Activated CD8-positive, alpha-beta T cell treated with anti-CD3 and anti-CD28 coated beads for 36 hours (primary cell): ENCODE results near the gene SULT1A2. TPM values are rescaled to one million over a fixed set of nuclear protein-coding genes. Genes with fewer than 3 reads are reported as not detected.

ENCODE experiments used
- ATAC-seq: fragments of 200-7000 bp; cut with Tn5 transposase; one replicate; pipeline ENCODE4 v1.10.0; 2021; ENCODE audit warnings: mild to moderate bottlenecking, moderate library complexity
- CTCF ChIA-PET: fragments of 350-600 bp; sonication (Branson Sonifier 250); formaldehyde crosslinking; loops from one replicate; lab custom pipeline; 2021; ENCODE audit warnings: antibody characterized with exemption; lab: Charles Lee
- POLR2A ChIA-PET: fragments of 350-600 bp; sonication (Branson Sonifier 250); formaldehyde crosslinking; loops from one replicate; lab custom pipeline; 2021; ENCODE audit warnings: antibody characterized with exemption; lab: Charles Lee
- DNase-seq: peaks from one replicate; pipeline ENCODE4 v3.0.0-alpha.2; 2020
- H3K27ac Mint-ChIP-seq: one replicate; pipeline ENCODE4 v1.8.0; 2021; ENCODE audit warnings: mild to moderate bottlenecking, mixed read lengths
- H3K27me3 Mint-ChIP-seq: one replicate; pipeline ENCODE4 v1.8.0; 2021; ENCODE audit warnings: mixed read lengths
- H3K36me3 Mint-ChIP-seq: one replicate; pipeline ENCODE4 v1.8.0; 2021; ENCODE audit warnings: low read depth, mixed read lengths
- H3K4me1 Mint-ChIP-seq: one replicate; pipeline ENCODE4 v1.8.0; 2021; ENCODE audit warnings: low read depth, mixed read lengths
- H3K4me3 Mint-ChIP-seq: one replicate; pipeline ENCODE4 v1.8.0; 2021; ENCODE audit warnings: mild to moderate bottlenecking, moderate library complexity, mixed read lengths
- H3K9me3 Mint-ChIP-seq: one replicate; pipeline ENCODE4 v1.8.0; 2021; ENCODE audit warnings: mixed read lengths
- CTCF ChIP-seq: fragments of 200-600 bp; IDR thresholded peaks from one replicate; pipeline ENCODE4 v1.8.0; 2022; ENCODE audit warnings: antibody characterized with exemption, mild to moderate bottlenecking
- intact Hi-C: fragments of 100-400 bp; cut with micrococcal nuclease; formaldehyde crosslinking; loops from one replicate; pipeline ENCODE4 v1.10.0; 2022
- total RNA-seq, 2 experiments: library from RNA; stranded (reverse); gene quantifications; one replicate each; pipeline ENCODE4 v1.2.3, GENCODE V29; 2021

SULT1A2 gene
- total RNA-seq, 2 experiments from 2014 or later, result 0.81 to 1.0 TPM

GRCh38 chr16:28587386-28587785, 9.5 kb downstream of the SULT1A2 start:
- CTCF ChIA-PET, result no interaction called here

GRCh38 chr16:28586466-28586865, 10.4 kb downstream of the SULT1A2 start:
- Mint-ChIP-seq H3K4me1 (no peaks in the 10 kb centered on the region), H3K9me3 (no peaks in the 10 kb centered on the region), H3K27me3 (no peaks in the 10 kb centered on the region), H3K27ac (no peak overlapping the region), H3K36me3 (peaks cover 20% of the 10 kb centered on the region), H3K4me3 (no peak overlapping the region)
- ATAC-seq (no peak), DNase-seq (no peak)
- no peak for TF ChIP-seq CTCF
- POLR2A ChIA-PET, result no interaction called here
- intact Hi-C loops, result loop anchor here (2.0 kb wide), 1 partner anchor 14 kb away; no protein-coding TSS in a partner anchor
- CTCF ChIA-PET, result no interaction called here

More at GRCh38 chr16:28587386-28587785, 9.5 kb downstream of the SULT1A2 start:
- Mint-ChIP-seq H3K27ac (peak overlapping the region; percentile 5), H3K36me3 (peaks cover 20% of the 10 kb centered on the region), H3K4me1 (no peaks in the 10 kb centered on the region), H3K27me3 (no peaks in the 10 kb centered on the region), H3K9me3 (no peaks in the 10 kb centered on the region), H3K4me3 (no peak overlapping the region)
- no peak for DNase-seq
- intact Hi-C loops, result loop anchor here (2.0 kb wide), 1 partner anchor 15 kb away; no protein-coding TSS in a partner anchor
- POLR2A ChIA-PET, result no interaction called here
- no peak for TF ChIP-seq CTCF
- no peak for ATAC-seq

GRCh38 chr16:28585674-28586073, 11.2 kb downstream of the SULT1A2 start:
- CTCF ChIA-PET, result no interaction called here
- no peaks in the 10 kb centered on the region for H3K9me3 Mint-ChIP-seq

GRCh38 chr16:28580726-28581315, 16.0 kb downstream of the SULT1A2 start:
- Mint-ChIP-seq H3K36me3 (peaks cover 15% of the 10 kb centered on the region), H3K27ac (no peak overlapping the region), H3K27me3 (no peaks in the 10 kb centered on the region), H3K4me1 (peaks cover 4% of the 10 kb centered on the region), H3K9me3 (no peaks in the 10 kb centered on the region), H3K4me3 (no peak overlapping the region)
- CTCF ChIA-PET, result no interaction called here
- TF ChIP-seq CTCF, result no peak
- POLR2A ChIA-PET, result interaction anchor here (1.0 kb wide), 1 partner anchor 12 kb away, joined by 3 read pairs; no protein-coding TSS in a partner anchor
- intact Hi-C loops, result no loop called here
- ATAC-seq (no peak), DNase-seq (no peak)

More at GRCh38 chr16:28585674-28586073, 11.2 kb downstream of the SULT1A2 start:
- intact Hi-C loops, result loop anchor here (2.0 kb wide), 1 partner anchor 13 kb away; no protein-coding TSS in a partner anchor
- H3K27ac Mint-ChIP-seq, result no peak overlapping the region
- H3K36me3 Mint-ChIP-seq, result peaks cover 19% of the 10 kb centered on the region
- no peaks in the 10 kb centered on the region for H3K4me1 Mint-ChIP-seq
- POLR2A ChIA-PET, result no interaction called here
- TF ChIP-seq CTCF, result no peak
- no peak for ATAC-seq
- DNase-seq, result no peak
- no peak overlapping the region for H3K4me3 Mint-ChIP-seq
- H3K27me3 Mint-ChIP-seq, result no peaks in the 10 kb centered on the region

GRCh38 chr16:28575446-28576109, 21.3 kb downstream of the SULT1A2 start:
- TF ChIP-seq CTCF, result no peak
- H3K4me1 Mint-ChIP-seq, result peaks cover 21% of the 10 kb centered on the region
- intact Hi-C loops, result no loop called here
- no peak overlapping the region for H3K27ac Mint-ChIP-seq
- H3K36me3 Mint-ChIP-seq, result peaks cover 3% of the 10 kb centered on the region
- H3K27me3 Mint-ChIP-seq, result no peaks in the 10 kb centered on the region
- DNase-seq (no peak), ATAC-seq (no peak)
- H3K4me3 Mint-ChIP-seq, result no peak overlapping the region
- POLR2A ChIA-PET, result interaction anchor here (1.4 kb wide), 1 partner anchor 16 kb away, joined by 3 read pairs; no protein-coding TSS in a partner anchor
- CTCF ChIA-PET, result no interaction called here
- no peaks in the 10 kb centered on the region for H3K9me3 Mint-ChIP-seq
